ENCODE data around the gene FIBCD1.

Gene FIBCD1

DNA sequence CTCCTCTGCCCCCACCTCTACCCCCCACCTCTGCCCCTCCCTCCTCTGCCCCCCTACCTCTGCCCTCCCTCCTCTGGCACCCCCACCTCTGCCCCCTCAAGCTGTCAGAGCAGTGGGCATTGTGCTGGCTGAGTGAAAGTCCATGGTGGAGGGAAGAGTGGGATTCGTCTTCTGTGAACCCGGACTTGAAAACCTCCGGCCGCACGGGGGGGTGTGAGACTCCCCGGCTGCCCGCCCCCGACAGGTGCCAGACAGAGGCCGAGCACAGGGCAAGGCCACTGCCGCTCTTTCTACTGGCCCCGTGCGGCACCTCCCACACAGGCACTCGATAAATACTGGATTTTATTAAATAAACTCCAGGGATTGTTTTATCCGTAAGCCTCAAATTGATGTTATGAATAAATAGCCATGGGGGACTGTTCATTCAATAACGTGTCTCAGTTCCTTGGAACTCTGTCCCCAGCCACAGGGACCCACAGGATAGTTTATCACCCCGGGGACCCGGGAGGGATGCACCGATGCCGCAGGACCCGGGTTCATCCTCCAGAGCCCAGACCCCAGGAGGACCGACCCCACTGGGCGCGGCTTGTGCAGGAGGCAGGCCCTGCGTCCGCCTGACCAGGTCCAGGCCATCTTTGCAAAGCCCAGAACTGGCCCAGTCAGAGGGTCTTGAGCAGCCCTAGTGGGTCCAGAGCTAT is 39.8 kb downstream of the FIBCD1 start:
- Mint-ChIP-seq H3K4me3 (no peak overlapping the region), H3K27me3 (peaks cover 6% of the 10 kb centered on the region), H3K27ac (no peak overlapping the region), H3K9me3 (no peaks in the 10 kb centered on the region), H3K36me3 (no peaks in the 10 kb centered on the region), H3K4me1 (no peaks in the 10 kb centered on the region)
- DNase-seq, result no peak
- CTCF ChIA-PET, result no interaction called here

DNA sequence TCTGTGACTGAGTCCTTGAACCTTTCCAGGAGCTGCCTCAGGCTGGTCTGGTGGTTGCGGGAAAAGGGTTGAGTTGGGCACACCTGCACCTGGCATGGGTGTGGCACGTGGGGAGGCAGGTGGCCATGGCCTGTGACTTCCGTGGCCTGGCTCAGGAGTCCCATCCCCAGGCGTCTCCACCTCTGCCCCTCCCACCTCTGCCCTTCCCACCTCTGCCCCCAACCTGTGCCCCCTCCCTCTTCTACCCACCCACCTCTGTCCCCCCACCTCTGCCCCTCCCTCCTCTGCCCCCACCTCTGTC is 40.5 kb downstream of the FIBCD1 start:
- no peak overlapping the region for H3K27ac Mint-ChIP-seq
- no peaks in the 10 kb centered on the region for H3K36me3 Mint-ChIP-seq
- H3K27me3 Mint-ChIP-seq, result peaks cover 6% of the 10 kb centered on the region
- DNase-seq, result no peak
- CTCF ChIA-PET, result no interaction called here
- no peaks in the 10 kb centered on the region for H3K4me1 Mint-ChIP-seq
- H3K9me3 Mint-ChIP-seq, result no peaks in the 10 kb centered on the region
- H3K4me3 Mint-ChIP-seq, result no peak overlapping the region

GRCh38 chr9:130897848-130898551 is 41.0 kb downstream of the FIBCD1 start:
- peaks cover 6% of the 10 kb centered on the region for H3K27me3 Mint-ChIP-seq
- H3K4me3 Mint-ChIP-seq, result no peak overlapping the region
- H3K4me1 Mint-ChIP-seq, result no peaks in the 10 kb centered on the region
- DNase-seq, result no peak
- CTCF ChIA-PET, result no interaction called here
- H3K36me3 Mint-ChIP-seq, result no peaks in the 10 kb centered on the region
- no peak overlapping the region for H3K27ac Mint-ChIP-seq
- H3K9me3 Mint-ChIP-seq, result no peaks in the 10 kb centered on the region

GRCh38 chr9:130897105-130897751 is 41.8 kb downstream of the FIBCD1 start:
- H3K9me3 Mint-ChIP-seq, result no peaks in the 10 kb centered on the region
- H3K4me3 Mint-ChIP-seq, result no peak overlapping the region
- no peak overlapping the region for H3K27ac Mint-ChIP-seq
- CTCF ChIA-PET, result no interaction called here
- H3K27me3 Mint-ChIP-seq, result peaks cover 6% of the 10 kb centered on the region
- H3K4me1 Mint-ChIP-seq, result no peaks in the 10 kb centered on the region
- DNase-seq, result no peak
- no peaks in the 10 kb centered on the region for H3K36me3 Mint-ChIP-seq

- Mint-ChIP-seq H3K27ac (no peak within 1 kb of the TSS), H3K9me3 (no peaks in the 10 kb centered on the region), H3K4me3 (no peak within 1 kb of the TSS), H3K4me1 (no peaks in the 10 kb centered on the region), H3K36me3 (no peaks in the 10 kb centered on the region), H3K27me3 (peaks cover 6% of the 10 kb centered on the region)
- CTCF ChIA-PET, result no interaction called here
- DNase-seq, result no peak
Observed at GRCh38 chr9:130896233-130897014, 42.6 kb downstream of the FIBCD1 start, which contains the start of gene QRFP. QRFP (minus strand) TSS chr9:130896812; CDS start chr9:130893838, 2,974 bp downstream.

DNA sequence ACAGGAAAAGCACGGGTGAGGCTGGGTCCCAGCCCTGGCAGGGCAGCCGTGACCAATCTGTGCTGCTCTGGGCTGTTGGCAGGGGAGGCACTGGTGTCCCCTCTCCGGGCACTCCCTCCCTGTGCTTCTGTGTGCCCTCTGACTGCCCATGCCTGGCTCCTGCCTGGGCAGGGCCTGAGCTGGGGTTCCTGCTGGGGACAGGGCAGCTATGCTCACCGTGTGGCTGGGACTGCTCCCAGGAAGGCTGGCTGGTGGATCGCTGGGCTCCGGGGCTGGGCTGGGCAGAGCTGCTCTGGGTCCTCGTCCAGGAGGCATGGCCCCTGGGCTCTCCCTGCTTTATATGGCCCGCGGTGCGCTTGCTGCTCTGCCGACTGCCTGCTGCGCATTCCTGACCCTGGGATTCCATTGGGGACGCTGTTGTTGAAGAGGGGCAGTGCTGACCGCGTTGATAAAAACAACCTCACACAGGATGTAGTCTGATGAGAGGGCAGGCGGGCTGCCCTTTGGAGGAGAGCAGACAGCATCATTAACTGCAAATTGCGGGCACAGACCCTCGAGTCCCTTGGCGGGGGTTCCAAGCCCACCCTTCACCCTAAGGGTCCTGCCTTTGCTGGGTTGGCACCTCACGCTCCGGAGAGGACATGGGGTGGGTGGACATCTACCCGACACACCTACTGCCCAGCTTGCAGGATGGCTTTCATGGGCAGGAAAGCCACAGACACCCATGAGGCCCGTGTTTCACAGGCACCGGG is 43.4 kb downstream of the FIBCD1 start:
- H3K36me3 Mint-ChIP-seq, result no peaks in the 10 kb centered on the region
- H3K4me3 Mint-ChIP-seq, result no peak overlapping the region
- H3K27me3 Mint-ChIP-seq, result peaks cover 2% of the 10 kb centered on the region
- H3K9me3 Mint-ChIP-seq, result no peaks in the 10 kb centered on the region
- no peak for DNase-seq
- no peaks in the 10 kb centered on the region for H3K4me1 Mint-ChIP-seq
- CTCF ChIA-PET, result no interaction called here
- H3K27ac Mint-ChIP-seq, result no peak overlapping the region

DNA sequence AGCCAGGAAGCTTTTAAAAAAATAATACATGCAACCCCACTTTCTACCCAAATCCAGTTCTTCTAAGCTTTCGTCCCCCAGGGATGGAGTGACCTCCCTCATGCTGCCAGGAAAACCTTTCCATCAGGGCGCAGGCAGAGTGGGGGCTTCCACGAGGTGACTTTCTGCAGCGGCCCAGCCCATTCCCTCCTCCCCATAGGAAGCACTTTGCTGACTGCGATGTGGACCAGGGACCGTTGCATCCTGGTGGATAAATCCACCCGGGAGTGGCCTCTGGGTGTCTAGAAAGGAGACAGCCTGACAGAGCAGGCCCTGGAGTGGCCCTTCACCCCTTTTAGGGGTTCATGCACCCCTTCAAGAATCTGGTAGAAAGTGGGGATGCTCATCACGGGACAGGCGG is 44.0 kb downstream of the FIBCD1 start:
- DNase-seq, result no peak
- H3K4me3 Mint-ChIP-seq, result no peak overlapping the region
- H3K9me3 Mint-ChIP-seq, result no peaks in the 10 kb centered on the region
- no peaks in the 10 kb centered on the region for H3K36me3 Mint-ChIP-seq
- no peaks in the 10 kb centered on the region for H3K4me1 Mint-ChIP-seq
- no peak overlapping the region for H3K27ac Mint-ChIP-seq
- CTCF ChIA-PET, result no interaction called here
- H3K27me3 Mint-ChIP-seq, result no peaks in the 10 kb centered on the region

DNA sequence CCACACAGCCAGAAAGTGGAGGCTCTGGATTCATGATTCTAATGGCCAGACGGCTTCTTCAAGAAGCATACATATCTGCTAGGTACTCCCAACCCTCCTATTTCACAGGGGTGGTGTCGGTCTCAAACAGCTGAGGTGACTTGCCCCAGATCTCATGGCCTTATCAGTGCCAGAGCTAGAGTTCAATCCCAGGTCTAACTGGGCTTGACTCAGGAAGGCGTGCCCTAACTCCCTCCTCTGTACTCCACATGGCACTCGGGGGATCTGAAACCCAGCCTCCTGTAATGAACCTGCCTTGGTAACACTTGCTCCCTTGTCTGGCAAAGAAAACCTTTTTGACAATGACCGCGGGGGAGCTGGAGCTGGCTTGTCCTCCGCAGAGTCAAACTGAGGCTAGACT is 44.5 kb downstream of the FIBCD1 start:
- CTCF ChIA-PET, result no interaction called here
- H3K36me3 Mint-ChIP-seq, result no peaks in the 10 kb centered on the region
- no peaks in the 10 kb centered on the region for H3K27me3 Mint-ChIP-seq
- no peak overlapping the region for H3K27ac Mint-ChIP-seq
- H3K4me1 Mint-ChIP-seq, result no peaks in the 10 kb centered on the region
- no peaks in the 10 kb centered on the region for H3K9me3 Mint-ChIP-seq
- DNase-seq, result no peak
- no peak overlapping the region for H3K4me3 Mint-ChIP-seq

GRCh38 chr9:130893341-130894101 is 45.5 kb downstream of the FIBCD1 start:
- CTCF ChIA-PET, result no interaction called here
- Mint-ChIP-seq H3K27ac (no peak overlapping the region), H3K9me3 (no peaks in the 10 kb centered on the region), H3K4me3 (no peak overlapping the region), H3K27me3 (no peaks in the 10 kb centered on the region), H3K4me1 (no peaks in the 10 kb centered on the region), H3K36me3 (no peaks in the 10 kb centered on the region)
- DNase-seq, result no peak

DNA sequence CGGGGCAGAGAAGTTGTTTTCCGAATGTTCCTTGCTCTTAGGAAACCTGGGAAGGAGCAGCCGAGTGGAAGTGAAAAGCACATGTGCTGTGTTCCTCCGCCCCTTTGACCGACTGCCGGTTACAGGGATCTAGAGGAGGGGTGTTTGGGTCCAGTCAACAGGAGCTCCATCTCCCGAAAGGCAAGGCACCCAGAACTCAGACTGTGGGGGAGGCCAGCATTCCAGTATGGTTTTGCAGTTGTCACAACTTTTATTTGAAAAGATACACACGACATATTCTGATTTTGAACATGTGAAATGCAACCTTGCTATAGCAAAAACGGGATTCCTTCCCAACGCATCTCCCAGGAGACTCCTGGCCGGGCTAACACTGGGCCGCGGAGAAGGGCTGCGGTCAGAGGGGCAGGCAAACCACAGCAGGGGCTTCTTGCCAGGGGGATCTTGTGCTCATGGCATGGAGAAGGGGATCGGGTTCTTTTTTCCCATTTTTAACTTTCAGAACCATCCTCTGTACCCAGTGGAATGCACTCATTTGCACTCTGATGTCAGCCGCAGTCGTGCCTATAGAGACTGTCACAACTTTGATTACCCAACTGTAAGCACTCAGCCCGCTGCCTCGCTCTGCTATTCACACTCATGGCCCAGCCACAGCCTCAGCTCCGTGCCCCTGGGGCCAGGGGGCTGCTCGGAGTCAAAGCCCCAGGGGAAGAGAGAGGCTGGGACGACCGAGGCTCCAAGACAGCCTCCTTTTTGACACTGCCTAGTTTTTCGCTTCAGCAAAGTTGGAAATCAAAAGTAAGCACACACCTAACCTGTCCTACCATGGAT is 46.4 kb downstream of the FIBCD1 start:
- no peak overlapping the region for H3K27ac Mint-ChIP-seq
- no peaks in the 10 kb centered on the region for H3K36me3 Mint-ChIP-seq
- no peaks in the 10 kb centered on the region for H3K27me3 Mint-ChIP-seq

GRCh38 chr9:130891688-130892476 is 47.2 kb downstream of the FIBCD1 start:
- Mint-ChIP-seq H3K9me3 (no peaks in the 10 kb centered on the region), H3K4me1 (no peaks in the 10 kb centered on the region), H3K27me3 (no peaks in the 10 kb centered on the region), H3K36me3 (peaks cover 3% of the 10 kb centered on the region), H3K27ac (no peak overlapping the region), H3K4me3 (no peak overlapping the region)
- DNase-seq, result no peak
- CTCF ChIA-PET, result no interaction called here

More for the DNA sequence above, 46.4 kb downstream of the FIBCD1 start:
- no peak for DNase-seq
- no peak overlapping the region for H3K4me3 Mint-ChIP-seq
- CTCF ChIA-PET, result no interaction called here
- H3K4me1 Mint-ChIP-seq, result no peaks in the 10 kb centered on the region
- no peaks in the 10 kb centered on the region for H3K9me3 Mint-ChIP-seq

GRCh38 chr9:130890870-130891687 is 48.0 kb downstream of the FIBCD1 start:
- H3K27me3 Mint-ChIP-seq, result no peaks in the 10 kb centered on the region
- CTCF ChIA-PET, result no interaction called here
- H3K27ac Mint-ChIP-seq, result no peak overlapping the region
- DNase-seq, result no peak
- peaks cover 5% of the 10 kb centered on the region for H3K36me3 Mint-ChIP-seq
- no peak overlapping the region for H3K4me3 Mint-ChIP-seq
- H3K9me3 Mint-ChIP-seq, result no peaks in the 10 kb centered on the region
- no peaks in the 10 kb centered on the region for H3K4me1 Mint-ChIP-seq
